Right lobe of liver (tissue), 6 donors: ENCODE measurements around the gene CTDP1. TPM values are rescaled to one million over a fixed set of nuclear protein-coding genes. Genes with fewer than 3 reads are reported as not detected.

Experiments used
- ATAC-seq, 4 donors: fragments of 200-7000 bp; cut with Tn5 transposase; one replicate each; pipeline ENCODE4 v1.9.1; 2020; ENCODE audit warnings: mild to moderate bottlenecking in 4 of 4, moderate library complexity in 4 of 4
- DNase-seq, 3 donors: peaks; one replicate each; pipeline ENCODE4 v3.0.0-alpha.2; 2020
- H3K27ac ChIP-seq, 3 donors: fragments of 200-600 bp; one replicate each; pipeline ENCODE4 v1.8.0; 2022
- H3K27me3 ChIP-seq, 2 donors: fragments of 200-600 bp; one replicate each; pipeline ENCODE4 v1.8.0; 2022
- H3K36me3 ChIP-seq, 4 donors: fragments of 200-600 bp; sonication (generic) in 1 of 4; one replicate each; pipeline versions ENCODE4 v1.5.1 to v1.8.0; 2017 to 2022; ENCODE audit warnings: control low read depth in 1 of 4
- H3K4me1 ChIP-seq, 4 donors: fragments of 200-600 bp; sonication (generic) in 1 of 4; one replicate each; pipeline versions ENCODE4 v1.5.1 to v1.8.0; 2017 to 2022; ENCODE audit warnings: control low read depth in 1 of 4
- H3K4me3 ChIP-seq, 3 donors: fragments of 200-600 bp; one replicate each; pipeline ENCODE4 v1.8.0; 2022
- H3K9me3 ChIP-seq, 4 donors: fragments of 200-600 bp; sonication (generic) in 1 of 4; one replicate each; pipeline versions ENCODE4 v1.5.1 to v1.8.0; 2017 to 2022; ENCODE audit warnings: control low read depth in 1 of 4
- POLR2A ChIP-seq: fragments of 450-650 bp; IDR thresholded peaks from one replicate; pipeline ENCODE4 v1.6.1; 2017; ENCODE audit warnings: antibody characterized with exemption, mild to moderate bottlenecking
- WGBS: methylation state at CpG from one replicate; pipeline ENCODE4 v1.1.6; 2018; ENCODE audit warnings: low coverage, low lambda C conversion rate; ENCODE audit not compliant: insufficient coverage; ENCODE audit errors: missing lambda C conversion rate; 5-methylcytosine and 5-hydroxymethylcytosine counted together
- intact Hi-C, 2 donors: fragments of 100-400 bp; cut with DNase I; formaldehyde crosslinking; loops; one replicate each; pipeline versions ENCODE4 v1.11.2 to v1.14.1; 2022
- total RNA-seq, 6 experiments: library from RNA; depleted of rRNA in 2 of 6; stranded (reverse); fragments of >200 nt in 2 of 6; fragmentation: NEBNext Ultra II Directional in 3 of 6; extraction: Animal tissue kit (Norgen Biotek cat#: 25700) in 3 of 6; gene quantifications; one replicate each; pipeline versions ENCODE4 v1.1.0 to v1.2.4, GENCODE V29; 2016 to 2023
- TF ChIP-seq, protein P1 (sequence below), 4 donors: fragments of 200-600 bp in 3 of 4; fragments of 450-650 bp in 1 of 4; IDR thresholded peaks; one replicate each; pipeline versions ENCODE4 v1.5.1 to v1.8.0; 2016 to 2022; ENCODE audit warnings: antibody characterized with exemption in 4 of 4, mild to moderate bottlenecking in 2 of 4
- donor health status: DM: no; HTN: yes; CAD: no.
- donor health status: DM: no; HTN: no; CAD: no.
- donor health status: DM: no; HTN: no; CAD: no.
- donor health status: DM: no; HTN: yes; CAD: no.
- donor health status: DM: no; HTN: yes; CAD: no.

The CTDP1 gene
- total RNA-seq, 6 experiments from 2014 or later: 7.5 to 10.4 (median 8.2) TPM

DNA sequence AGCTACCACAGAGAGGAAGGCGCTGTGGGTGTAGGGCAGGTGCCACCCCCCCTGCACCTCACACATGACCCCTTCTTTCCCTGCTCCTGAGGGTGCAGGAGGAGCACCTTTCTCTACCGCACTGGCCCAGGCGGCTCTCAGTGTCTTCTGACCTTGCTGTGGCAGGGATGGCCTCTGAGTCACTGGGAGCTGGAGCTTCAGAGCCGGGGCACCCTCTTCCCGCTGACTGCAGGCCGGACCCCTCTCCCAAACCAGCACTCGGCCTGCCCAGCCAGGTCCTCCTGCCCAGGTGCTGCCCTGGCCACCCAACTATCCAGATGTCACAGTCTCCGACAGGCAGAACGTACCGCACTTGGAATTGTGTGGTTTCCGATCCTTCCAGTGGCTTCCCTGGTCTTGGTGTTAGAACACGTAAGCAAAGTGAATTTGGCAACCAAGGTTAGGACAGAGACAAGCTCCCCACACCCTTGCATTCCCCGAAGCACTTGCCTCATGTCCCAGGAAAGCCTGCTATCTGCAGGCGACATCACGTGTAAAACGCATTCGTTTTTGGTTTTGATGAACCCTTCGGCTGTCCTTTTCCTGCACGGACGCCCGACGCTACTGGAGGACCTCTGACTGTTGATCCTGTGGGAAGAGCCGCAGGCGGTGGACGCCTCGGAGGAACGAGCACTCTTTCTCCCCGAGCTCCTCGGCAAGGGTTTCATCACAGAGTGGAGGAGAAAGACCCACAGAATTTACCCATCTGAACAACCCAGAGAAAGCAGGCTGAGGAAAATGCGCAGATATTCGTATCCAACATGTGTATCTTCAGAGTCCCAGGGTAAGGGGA, 93.5 kb downstream of the CTDP1 start:
- Histone ChIP-seq H3K36me3 (no peaks in the 10 kb centered on the region), H3K9me3 (no peaks in the 10 kb centered on the region), H3K27ac (no peak overlapping the region), H3K27me3 (no peaks in the 10 kb centered on the region), H3K4me1 (no peaks in the 10 kb centered on the region), H3K4me3 (no peak overlapping the region)
- intact Hi-C loops: no loop called here
- ATAC-seq (no peak), DNase-seq (peak in 2 of 3 donors; percentile 28 to 29)
- TF ChIP-seq, protein P1, sequence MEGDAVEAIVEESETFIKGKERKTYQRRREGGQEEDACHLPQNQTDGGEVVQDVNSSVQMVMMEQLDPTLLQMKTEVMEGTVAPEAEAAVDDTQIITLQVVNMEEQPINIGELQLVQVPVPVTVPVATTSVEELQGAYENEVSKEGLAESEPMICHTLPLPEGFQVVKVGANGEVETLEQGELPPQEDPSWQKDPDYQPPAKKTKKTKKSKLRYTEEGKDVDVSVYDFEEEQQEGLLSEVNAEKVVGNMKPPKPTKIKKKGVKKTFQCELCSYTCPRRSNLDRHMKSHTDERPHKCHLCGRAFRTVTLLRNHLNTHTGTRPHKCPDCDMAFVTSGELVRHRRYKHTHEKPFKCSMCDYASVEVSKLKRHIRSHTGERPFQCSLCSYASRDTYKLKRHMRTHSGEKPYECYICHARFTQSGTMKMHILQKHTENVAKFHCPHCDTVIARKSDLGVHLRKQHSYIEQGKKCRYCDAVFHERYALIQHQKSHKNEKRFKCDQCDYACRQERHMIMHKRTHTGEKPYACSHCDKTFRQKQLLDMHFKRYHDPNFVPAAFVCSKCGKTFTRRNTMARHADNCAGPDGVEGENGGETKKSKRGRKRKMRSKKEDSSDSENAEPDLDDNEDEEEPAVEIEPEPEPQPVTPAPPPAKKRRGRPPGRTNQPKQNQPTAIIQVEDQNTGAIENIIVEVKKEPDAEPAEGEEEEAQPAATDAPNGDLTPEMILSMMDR (IDR thresholded peaks at IDR 0.05): no peak
- TF ChIP-seq POLR2A: no peak
- WGBS: 73% methylated on average over 20 of the region's 31 CpGs

DNA sequence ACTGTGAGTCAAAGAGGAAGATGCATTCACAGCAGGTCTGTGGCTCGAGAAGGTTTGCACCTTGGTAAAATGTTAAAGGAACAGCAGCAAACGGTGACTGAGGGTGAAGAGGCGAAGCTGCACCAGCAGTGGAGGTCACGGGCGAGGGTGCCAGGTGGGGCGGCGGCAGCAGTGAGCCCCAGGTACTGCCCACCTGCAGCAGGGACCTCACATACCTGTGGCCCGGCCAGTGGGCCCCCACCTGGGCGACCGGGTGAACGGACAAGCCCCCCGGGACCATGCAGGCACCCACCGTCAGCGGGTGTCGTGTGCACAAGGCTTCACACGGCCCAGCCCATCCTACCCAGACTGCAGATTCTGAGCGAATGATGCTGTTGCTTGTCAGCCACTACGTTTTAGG, 94.5 kb downstream of the CTDP1 start:
- no peak for TF ChIP-seq POLR2A
- TF ChIP-seq, protein P1 (IDR thresholded peaks at IDR 0.05): no peak
- DNase-seq: peak in 2 of 3 donors; percentile 38 to 45
- intact Hi-C loops: no loop called here
- no peak for ATAC-seq
- Histone ChIP-seq H3K4me3 (no peak overlapping the region), H3K9me3 (no peaks in the 10 kb centered on the region), H3K27ac (no peak overlapping the region), H3K27me3 (no peaks in the 10 kb centered on the region), H3K36me3 (no peaks in the 10 kb centered on the region), H3K4me1 (no peaks in the 10 kb centered on the region)
- 49% methylated on average over 5 of the region's 18 CpGs for WGBS

DNA sequence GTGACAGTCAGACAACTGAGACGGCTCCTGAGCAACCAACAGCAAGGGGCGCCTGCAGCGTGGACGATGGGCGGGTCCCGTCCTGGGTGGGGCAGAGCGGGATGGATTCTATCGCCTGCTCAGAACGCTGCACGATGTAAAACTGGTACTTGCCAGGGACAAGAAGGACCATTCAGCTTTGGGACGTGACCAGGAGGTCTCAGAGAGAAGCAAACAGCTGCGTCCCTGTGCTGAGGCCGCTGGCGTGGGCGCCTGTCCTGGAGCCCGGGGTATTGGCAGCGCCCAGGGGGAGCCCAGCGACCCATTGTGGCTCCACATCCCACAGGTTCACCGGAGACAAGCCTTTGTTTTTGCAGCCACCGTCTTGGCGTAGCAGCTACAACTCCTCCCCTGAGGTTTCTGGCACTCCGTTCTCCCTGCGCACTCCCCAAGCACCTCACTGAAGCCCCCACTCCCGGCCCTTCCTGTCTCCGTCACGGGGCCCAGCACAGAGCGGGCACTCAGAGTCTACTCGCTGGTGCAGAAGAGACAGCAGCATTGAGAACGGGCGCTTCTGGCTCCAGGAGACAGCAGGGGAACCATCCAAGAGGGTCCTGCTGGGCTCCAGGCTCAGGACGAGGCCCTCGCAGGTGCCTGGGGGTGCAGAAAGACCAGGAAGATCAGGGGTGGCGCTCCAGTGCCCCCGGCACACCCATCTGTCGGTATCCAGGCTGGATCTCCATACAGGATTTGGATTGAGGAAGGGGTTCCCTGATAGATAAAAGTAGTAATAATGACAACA, 96.0 kb downstream of the CTDP1 start:
- 65% methylated on average over 20 of the region's 35 CpGs for WGBS
- H3K4me3 ChIP-seq: no peak overlapping the region
- no peaks in the 10 kb centered on the region for H3K9me3 ChIP-seq
- H3K36me3 ChIP-seq: no peaks in the 10 kb centered on the region
- DNase-seq (peak in 2 of 3 donors; percentile 35 to 39), ATAC-seq (no peak)
- H3K27me3 ChIP-seq: no peaks in the 10 kb centered on the region
- no peaks in the 10 kb centered on the region for H3K4me1 ChIP-seq
- TF ChIP-seq POLR2A: no peak
- TF ChIP-seq, protein P1 (IDR thresholded peaks at IDR 0.05): no peak
- intact Hi-C loops: no loop called here
- no peak overlapping the region for H3K27ac ChIP-seq

DNA sequence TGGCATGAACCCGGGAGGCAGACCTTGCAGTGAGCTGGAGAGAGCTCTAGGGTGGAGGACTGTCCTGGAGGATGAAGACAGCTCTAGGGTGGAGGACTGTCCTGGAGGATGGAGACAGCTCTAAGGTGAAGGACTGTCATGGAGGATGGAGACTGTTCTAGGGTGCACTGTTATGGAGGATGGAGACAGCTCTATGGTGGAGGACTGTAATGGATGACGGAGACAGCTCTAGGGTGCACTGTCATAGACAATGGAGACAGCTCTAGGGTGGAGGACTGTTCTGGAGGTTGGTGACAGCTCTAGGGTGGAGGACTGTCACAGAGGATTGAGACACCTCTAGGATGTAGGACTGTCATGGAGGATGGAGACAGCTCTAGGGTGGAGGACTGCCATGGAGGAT, 97.1 kb downstream of the CTDP1 start:
- peak in 1 of 3 donors; percentile 18 for DNase-seq
- Histone ChIP-seq H3K4me1 (no peaks in the 10 kb centered on the region), H3K4me3 (no peak overlapping the region), H3K9me3 (no peaks in the 10 kb centered on the region), H3K27ac (no peak overlapping the region), H3K27me3 (no peaks in the 10 kb centered on the region), H3K36me3 (no peaks in the 10 kb centered on the region)
- ATAC-seq: no peak
- intact Hi-C loops: no loop called here
- 35% methylated on average over 2 of the region's 2 CpGs for WGBS
- TF ChIP-seq, protein P1 (IDR thresholded peaks at IDR 0.05): no peak
- TF ChIP-seq POLR2A: no peak
